Cerebellar nuclear complex (tissue), 1 donor: ENCODE measurements around the gene SOX5.

ENCODE experiments used
- DNase-seq, 2 experiments: peaks; one replicate each; lab custom pipeline; 2025; lab: John Stamatoyannopoulos, UW

Gene SOX5

GRCh38 chr12:23949348-23950209 lies at the start of gene SOX5:
Gene SOX5, minus strand, starts transcription at chr12:23949670. Its CDS starts 69 bp downstream, at chr12:23949601.
- DNase-seq: no peak

DNA sequence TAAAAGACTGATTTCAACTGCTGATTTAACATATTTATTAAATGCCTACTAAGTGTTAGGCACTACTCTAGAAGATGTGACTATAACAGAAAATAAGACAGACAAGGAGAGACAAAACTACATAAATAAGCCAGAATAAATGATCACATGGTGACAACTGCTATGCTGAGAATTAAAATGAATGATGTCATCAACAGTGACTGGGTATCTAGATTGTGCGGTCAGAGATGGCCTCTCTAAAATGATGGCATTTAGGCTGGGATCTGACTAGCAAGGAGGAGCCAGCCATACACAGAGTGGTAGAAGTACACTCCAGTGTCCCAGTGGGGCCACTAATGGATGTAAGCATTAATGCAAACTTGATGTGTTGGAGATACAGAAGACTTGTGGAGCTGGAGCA lies 37.6 kb upstream of the SOX5 start:
- DNase-seq: no peak

DNA sequence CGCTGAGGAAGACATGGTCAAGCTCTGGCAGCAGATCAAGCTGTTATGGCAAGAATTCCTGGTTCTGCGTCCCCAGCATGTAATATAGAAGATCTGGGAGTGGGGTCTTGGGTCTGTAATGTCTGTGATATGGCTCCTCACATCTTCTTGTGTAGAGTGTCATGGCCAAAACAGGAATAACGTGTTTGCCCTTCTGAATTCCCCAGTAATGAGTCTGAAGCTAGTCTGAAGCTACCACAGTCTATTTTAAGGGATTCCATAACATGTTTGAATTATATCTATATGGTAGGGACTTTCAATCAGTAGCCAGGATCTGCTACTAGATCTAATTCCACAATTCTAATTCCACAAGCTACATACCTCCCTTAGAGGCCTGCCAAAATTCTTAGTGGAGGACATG lies 31.4 kb upstream of the SOX5 start:
- DNase-seq: no peak

DNA sequence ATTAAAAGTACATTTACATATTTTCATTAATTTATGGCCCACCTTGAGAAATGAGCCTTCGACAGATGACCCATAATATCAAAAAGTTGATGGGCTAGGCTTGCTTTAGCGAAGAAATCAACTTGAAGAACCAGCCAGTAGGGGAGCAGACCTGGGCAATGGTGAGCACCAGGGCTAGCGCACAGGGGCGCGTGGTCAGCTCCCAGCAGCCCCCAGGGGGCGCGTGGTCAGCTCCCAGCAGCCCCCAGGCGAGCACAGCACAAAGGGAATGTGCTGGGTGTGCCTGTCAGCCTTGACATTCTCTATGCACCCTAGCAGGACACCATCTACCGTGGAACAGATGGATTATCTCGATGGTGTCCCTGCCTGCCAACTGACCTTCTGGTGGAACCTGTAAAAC lies 15.3 kb upstream of the SOX5 start:
- DNase-seq: no peak

DNA sequence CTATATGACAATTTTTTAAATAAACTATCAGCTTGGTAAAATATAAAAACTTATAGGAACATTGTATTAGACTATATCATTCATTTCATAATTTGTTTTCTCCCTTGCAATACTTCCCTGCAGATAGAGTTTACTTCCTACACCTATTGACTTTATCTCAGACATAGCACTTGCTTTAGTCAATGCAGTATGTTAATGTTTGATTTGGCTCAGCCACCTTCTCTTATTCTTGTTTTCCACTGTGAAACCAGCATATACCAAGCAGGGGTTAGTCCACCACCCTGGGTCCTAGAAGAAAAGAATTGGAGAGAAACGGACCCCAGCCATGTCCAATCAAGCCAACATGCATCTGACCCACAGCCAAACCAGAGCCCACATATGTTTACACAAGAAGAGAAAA lies 10.4 kb upstream of the SOX5 start:
- DNase-seq: no peak

DNA sequence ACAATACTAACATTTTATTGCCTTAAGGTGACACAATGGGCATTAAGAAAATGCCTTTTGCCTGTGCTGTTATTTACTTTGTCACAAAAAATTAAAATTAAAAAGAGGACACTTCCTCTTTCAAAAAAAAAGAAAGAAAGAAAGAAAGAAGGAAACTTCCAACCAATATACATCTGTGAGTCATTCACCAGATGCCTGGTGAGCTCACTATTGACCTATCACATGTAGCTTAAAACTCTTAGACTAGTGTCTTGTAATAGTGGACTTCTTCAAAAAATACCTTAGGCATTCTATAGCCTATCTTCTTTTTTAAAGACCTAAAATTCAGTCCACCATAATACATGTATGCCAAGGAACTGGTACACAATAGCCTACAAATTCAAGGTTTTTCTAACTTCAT lies 4.9 kb upstream of the SOX5 start:
- DNase-seq: no peak

- no peak for DNase-seq
These were observed 2.6 kb upstream of the SOX5 start for GRCh38 chr12:23952071-23952470.

DNA sequence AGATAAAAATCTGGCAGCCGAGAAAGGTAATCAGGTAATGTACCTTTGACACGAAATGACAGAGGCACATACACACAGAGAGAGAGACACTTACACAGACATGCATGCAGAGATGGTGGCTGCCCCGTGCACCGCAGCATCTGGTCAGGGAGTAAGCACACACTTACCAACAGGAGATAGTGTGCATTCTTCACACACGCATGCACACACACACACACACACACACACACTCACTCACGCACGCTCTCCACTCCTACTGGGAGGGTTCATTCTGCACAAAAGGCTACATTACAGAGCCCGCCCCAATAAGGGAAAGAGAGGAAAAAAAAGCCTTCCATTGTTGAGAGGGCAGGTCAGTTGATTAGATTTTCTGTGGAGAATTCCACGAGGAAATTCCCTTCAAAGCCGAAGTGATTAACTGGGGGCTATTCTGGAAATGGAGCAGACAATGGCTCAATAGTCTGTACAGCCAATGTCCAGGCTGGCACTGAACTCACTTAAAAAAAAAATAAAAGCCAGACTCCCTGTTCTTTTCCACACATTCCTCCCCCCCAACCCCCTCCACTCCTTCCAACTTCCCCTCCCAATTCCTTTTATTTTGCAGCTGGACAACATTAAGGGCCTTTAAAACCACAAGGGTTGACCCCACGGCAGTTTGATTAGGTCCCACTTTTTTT lies 1.4 kb upstream of the SOX5 start:
- DNase-seq: no peak

DNA sequence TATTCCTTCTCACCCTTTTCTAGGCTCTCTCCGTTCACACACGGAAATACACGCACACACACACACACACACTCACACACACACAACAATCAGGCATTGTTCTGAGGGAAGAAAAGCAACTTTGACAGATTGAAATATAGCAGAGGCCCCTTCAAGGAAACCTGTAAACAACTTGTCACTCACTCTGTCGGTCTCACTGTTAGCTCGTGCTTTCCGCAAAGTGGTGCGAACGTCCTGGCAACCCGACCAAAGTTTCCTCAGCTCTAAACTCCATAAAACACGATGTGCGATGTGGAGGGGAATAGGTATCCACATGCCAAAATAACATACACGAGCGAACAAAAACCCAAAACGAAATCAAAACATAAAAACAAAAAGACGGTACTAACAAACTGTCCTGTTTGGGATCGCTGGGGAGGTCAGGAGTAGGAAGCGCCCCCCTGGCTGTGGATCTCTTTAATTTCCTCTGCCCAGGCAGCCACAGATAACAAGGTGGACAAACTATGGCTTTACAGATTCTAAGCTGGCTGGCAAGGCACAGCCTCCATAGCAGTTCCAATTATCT lies 822 bp upstream of the SOX5 start:
- DNase-seq: no peak

DNA sequence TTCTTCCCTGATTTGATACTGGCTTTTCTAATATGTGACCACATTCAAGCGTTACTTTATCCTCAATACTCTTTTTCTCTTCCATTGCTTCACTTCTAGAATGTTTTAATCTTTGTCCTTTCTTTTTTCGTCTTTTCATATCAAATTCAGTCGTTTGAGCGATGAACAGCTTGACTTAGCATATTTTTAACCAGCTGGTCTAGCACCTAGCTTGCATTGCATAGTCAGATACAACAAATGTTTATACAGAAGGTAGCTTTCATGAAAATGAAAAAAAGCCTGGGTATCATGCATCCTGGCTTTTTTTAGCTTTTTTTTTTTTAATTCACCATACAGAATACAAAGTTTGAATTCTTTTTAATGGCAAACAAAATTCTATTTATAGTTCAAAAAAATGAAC lies 1.2 kb downstream of the SOX5 start:
- no peak for DNase-seq

DNA sequence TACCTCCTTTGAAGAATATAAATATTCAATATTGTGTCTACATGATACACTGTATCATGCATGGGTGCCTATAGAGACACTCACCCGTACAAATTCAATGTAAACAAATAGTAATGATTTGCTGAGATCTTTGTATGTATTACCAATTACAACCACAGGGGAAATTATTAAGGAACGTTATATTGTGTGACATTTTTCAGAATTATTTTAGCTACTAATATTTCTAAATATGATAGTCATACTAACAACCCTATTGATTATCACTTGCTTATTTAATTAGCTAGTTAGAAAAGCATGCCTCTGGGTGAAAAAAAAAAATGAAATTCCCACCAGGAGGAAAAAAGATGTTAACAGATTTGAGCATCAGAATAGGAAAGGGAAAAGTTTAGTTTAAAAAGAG lies 2.1 kb downstream of the SOX5 start:
- no peak for DNase-seq

DNA sequence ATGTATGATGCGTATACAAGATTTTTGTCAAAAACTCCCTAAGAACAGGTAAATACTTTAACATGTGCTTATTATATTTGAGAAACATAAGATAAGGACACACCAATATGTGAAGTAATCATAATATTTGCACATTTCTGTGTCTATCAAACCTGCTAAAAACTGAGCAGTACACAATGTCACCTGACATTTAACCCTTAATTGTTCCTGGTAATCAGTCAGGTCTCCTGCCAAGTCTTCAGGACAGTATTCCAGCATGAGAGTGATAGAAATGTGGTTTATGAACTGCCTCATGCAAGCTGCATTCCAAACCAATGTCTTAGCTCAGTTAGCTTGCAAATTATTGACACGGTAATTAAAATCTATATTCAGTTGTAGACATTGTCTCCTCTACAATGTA lies 4.2 kb downstream of the SOX5 start:
- DNase-seq: no peak

- no peak for DNase-seq
These were observed 5.4 kb downstream of the SOX5 start for GRCh38 chr12:23944067-23944466.

GRCh38 chr12:23942841-23943240 lies 6.6 kb downstream of the SOX5 start:
- DNase-seq: no peak

- no peak for DNase-seq
These were observed 7.7 kb downstream of the SOX5 start for GRCh38 chr12:23941780-23942179.

- no peak for DNase-seq
These were observed 11.0 kb downstream of the SOX5 start for GRCh38 chr12:23938422-23938821.

GRCh38 chr12:23931176-23931575 lies 18.3 kb downstream of the SOX5 start:
- no peak for DNase-seq

DNA sequence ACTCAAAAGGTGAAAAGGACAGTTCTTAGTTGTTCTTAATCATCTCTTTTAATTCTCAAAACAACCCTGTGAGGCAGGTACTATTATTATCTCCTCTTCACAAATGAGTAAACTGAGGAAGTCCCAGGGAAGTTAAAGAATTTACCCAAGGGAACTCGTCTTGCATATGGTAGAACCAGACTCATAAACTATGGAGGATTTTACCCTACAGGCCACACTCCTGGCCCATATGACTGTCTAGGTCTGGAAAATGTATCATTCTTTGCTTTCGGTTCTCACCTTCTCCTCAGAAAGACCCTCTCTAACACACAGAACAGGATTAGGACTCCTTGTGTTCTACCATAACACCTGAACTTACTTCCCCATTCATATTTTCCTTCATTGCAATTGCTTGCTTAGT lies 18.9 kb downstream of the SOX5 start:
- DNase-seq: no peak

DNA sequence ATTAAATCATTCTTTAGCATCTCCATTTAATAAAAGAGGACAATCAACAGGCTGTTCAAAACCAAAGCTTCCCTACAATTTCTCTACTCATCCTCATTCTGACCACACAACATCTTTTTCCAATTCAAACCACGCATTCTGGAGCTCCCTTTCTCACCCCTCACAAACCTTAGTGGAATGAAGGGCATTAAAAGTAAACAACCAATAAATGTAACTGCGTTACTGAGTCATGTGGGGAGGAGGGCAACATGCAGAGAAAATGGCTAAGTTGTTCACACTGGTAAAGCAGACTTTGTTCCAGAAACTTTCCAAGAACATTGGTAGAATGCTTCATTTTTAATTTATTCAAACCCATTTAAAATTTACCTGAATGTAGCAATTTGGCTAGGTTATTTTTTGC lies 19.6 kb downstream of the SOX5 start:
- no peak for DNase-seq

- DNase-seq: no peak
These were observed 21.6 kb downstream of the SOX5 start for GRCh38 chr12:23927907-23928306.

DNA sequence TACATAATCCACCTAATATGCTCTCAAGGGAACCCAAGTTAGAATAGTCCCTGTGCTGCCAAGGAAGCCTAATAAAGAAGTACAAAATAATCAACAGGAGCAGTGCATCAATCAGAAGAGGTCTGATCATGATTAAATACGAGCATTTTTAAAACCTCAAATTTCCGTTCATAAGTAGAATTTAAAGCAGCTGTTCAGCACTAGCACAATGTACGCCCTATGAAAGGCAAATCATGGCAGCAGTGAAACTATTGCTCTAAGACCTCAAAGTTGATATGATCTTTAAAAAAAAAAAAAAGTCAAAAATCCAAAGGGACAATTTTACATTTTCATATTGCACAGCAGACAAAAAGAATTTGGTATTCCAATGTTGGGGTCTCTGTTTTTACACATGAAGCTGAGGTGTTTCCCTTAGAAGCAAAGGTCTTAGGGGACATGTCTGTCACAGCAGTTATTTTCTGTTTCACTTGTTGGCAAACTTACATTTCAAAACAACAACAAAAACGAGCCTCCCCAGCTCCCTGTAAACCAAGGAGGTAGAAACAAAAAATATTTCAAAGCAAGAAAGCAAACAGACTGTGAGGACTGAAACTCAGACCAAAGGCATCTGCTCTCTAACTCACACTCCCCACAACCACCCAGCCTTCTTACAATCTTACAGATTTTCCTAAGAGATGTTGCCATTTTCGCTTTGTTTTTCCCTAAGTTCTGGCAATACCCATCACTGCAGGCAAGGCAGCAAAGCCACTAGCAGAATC lies 28.2 kb downstream of the SOX5 start:
- DNase-seq: no peak

DNA sequence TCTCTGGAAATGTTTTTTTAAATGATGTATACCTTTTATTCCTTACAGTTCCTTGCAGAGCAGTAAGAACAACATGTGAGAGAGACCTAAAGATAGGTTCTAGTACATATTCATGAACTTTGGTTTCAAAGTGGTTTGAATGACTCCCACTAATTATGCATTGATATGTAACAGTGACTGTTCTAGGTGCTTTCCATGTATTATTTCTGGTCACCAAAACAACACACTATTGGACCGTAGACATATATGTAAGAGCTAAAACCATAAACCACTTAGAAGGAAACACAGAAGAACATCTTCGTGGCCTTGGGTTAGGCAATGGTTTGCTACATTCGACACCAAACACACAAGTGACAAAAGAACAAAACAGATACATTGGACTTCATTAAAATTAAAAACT lies 37.9 kb downstream of the SOX5 start:
- no peak for DNase-seq

GRCh38 chr12:23909551-23909950 lies 39.9 kb downstream of the SOX5 start:
- DNase-seq: no peak
